GM20000 (cell line): ENCODE measurements around the gene FAM50B.

ENCODE experiments used
- DNase-seq: peaks from one replicate; pipeline ENCODE4 v3.0.0; 2012; ENCODE audit warnings: low spot score
- TF ChIP-seq, protein P1 (sequence below): IDR thresholded peaks from 2 replicates; pipeline ENCODE4 v1.5.1; 2012; ENCODE audit warnings: mild to moderate bottlenecking, control low read depth; ENCODE audit errors: extremely low read depth, missing control alignments

The FAM50B gene

GRCh38 chr6:3850451-3851203, 1.5 kb downstream of the FAM50B start:
- TF ChIP-seq, protein P1, sequence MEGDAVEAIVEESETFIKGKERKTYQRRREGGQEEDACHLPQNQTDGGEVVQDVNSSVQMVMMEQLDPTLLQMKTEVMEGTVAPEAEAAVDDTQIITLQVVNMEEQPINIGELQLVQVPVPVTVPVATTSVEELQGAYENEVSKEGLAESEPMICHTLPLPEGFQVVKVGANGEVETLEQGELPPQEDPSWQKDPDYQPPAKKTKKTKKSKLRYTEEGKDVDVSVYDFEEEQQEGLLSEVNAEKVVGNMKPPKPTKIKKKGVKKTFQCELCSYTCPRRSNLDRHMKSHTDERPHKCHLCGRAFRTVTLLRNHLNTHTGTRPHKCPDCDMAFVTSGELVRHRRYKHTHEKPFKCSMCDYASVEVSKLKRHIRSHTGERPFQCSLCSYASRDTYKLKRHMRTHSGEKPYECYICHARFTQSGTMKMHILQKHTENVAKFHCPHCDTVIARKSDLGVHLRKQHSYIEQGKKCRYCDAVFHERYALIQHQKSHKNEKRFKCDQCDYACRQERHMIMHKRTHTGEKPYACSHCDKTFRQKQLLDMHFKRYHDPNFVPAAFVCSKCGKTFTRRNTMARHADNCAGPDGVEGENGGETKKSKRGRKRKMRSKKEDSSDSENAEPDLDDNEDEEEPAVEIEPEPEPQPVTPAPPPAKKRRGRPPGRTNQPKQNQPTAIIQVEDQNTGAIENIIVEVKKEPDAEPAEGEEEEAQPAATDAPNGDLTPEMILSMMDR: no peak
- DNase-seq: peak; percentile 63

- TF ChIP-seq, protein P1: no peak
- DNase-seq: no peak
Measured at GRCh38 chr6:3851839-3852238, 2.7 kb downstream of the FAM50B start.

- DNase-seq: no peak
- TF ChIP-seq, protein P1: no peak
Measured at GRCh38 chr6:3852391-3852790, 3.2 kb downstream of the FAM50B start.

- TF ChIP-seq, protein P1: no peak
- DNase-seq: no peak
Measured at GRCh38 chr6:3855866-3856265, 6.7 kb downstream of the FAM50B start.

DNA sequence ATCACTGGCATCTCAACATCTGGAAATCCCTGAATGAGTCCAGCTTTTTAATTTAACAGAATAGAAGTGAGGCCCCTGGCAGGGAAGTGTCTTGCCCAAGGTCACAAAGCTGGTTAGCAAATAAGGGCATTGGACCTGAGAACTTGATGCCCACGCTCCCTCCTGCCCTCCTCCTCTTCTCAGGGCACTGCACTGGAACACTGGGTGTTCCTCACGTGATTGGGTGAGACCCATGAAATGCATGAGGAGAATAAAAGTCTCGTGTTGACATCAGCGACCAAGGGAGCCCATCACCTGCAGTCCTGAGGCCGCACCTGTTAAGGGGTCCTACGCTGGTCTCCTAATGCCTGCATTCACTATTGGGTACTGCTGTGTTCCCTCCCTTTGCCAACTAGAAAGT, 7.4 kb downstream of the FAM50B start:
- TF ChIP-seq, protein P1: no peak
- DNase-seq: no peak

GRCh38 chr6:3857468-3858456, 8.6 kb downstream of the FAM50B start:
- DNase-seq: no peak
- TF ChIP-seq, protein P1: no peak
